Fibroblast of peridontal ligament (primary cell): ENCODE data around the gene GNAS.

Experiments used
- DNase-seq: peaks from one replicate; pipeline ENCODE4 v3.0.0-alpha.2; 2010; ENCODE audit errors: extremely low read depth

GNAS gene

GRCh38 chr20:58853976-58854637, 1.6 kb downstream of the GNAS start:
- DNase-seq, result no peak

- DNase-seq, result no peak
These were observed 2.3 kb downstream of the GNAS start for GRCh38 chr20:58854638-58855471.

- DNase-seq, result no peak
These were observed 3.2 kb downstream of the GNAS start for GRCh38 chr20:58855506-58856389.

- no peak for DNase-seq
These were observed 10.7 kb downstream of the GNAS start for GRCh38 chr20:58863044-58863790.

GRCh38 chr20:58864346-58864745, 11.8 kb downstream of the GNAS start:
- DNase-seq, result no peak

- DNase-seq, result no peak
These were observed 13.3 kb downstream of the GNAS start for GRCh38 chr20:58865843-58866242.

GRCh38 chr20:58867211-58867610, 14.7 kb downstream of the GNAS start:
- DNase-seq, result peak; percentile 19

GRCh38 chr20:58868795-58869194, 16.3 kb downstream of the GNAS start:
- DNase-seq, result peak; percentile 50

- no peak for DNase-seq
These were observed 17.2 kb downstream of the GNAS start for GRCh38 chr20:58869662-58870227.

GRCh38 chr20:58870293-58871014, 17.9 kb downstream of the GNAS start:
- peak; percentile 72 for DNase-seq

GRCh38 chr20:58871533-58872102, 19.1 kb downstream of the GNAS start:
- no peak for DNase-seq

- no peak for DNase-seq
These were observed 22.0 kb downstream of the GNAS start for GRCh38 chr20:58874469-58874868.

GRCh38 chr20:58875111-58875510, 22.6 kb downstream of the GNAS start:
- no peak for DNase-seq

GRCh38 chr20:58875541-58876134, 23.1 kb downstream of the GNAS start:
- DNase-seq, result peak; percentile 33

- no peak for DNase-seq
These were observed 23.9 kb downstream of the GNAS start for GRCh38 chr20:58876437-58876836.

- no peak for DNase-seq
These were observed 24.8 kb downstream of the GNAS start for GRCh38 chr20:58877050-58877975.

- no peak for DNase-seq
These were observed 25.5 kb downstream of the GNAS start for GRCh38 chr20:58877976-58878360.

- no peak for DNase-seq
These were observed 25.9 kb downstream of the GNAS start for GRCh38 chr20:58878399-58878798.

GRCh38 chr20:58880441-58880840, 27.9 kb downstream of the GNAS start:
- no peak for DNase-seq
